GM12878 (cell line): ENCODE data around the gene SBNO1. TPM values are rescaled to one million over a fixed set of nuclear protein-coding genes. Genes with fewer than 3 reads are reported as not detected.

Source experiments
- ATAC-seq: fragments of 200-7000 bp; cut with Tn5 transposase; 3 replicates; pipeline ENCODE4 v1.9.1; 2020; ENCODE audit warnings: mild to moderate bottlenecking, moderate library complexity
- BruUV-seq: library from RNA; stranded (reverse); fragments of 400-500 nt; replicated peaks from 2 replicates; lab custom pipeline; 2021; lab: Mats Ljungman, UMichigan
- CTCF ChIA-PET: fragments of 300-600 bp; sonication (Branson Sonifier 250); formaldehyde crosslinking; extraction: SDS; loops from one replicate; lab custom pipeline; 2021; ENCODE audit warnings: inconsistent platforms; lab: Yijun Ruan, JAX
- POLR2A ChIA-PET: fragments of 350-600 bp; formaldehyde crosslinking; extraction: SDS; loops from one replicate; lab custom pipeline; 2021; ENCODE audit warnings: inconsistent platforms; lab: Charles Lee
- RAD21 ChIA-PET: fragments of 300-600 bp; sonication (Branson Sonifier 250); formaldehyde crosslinking; loops from one replicate; lab custom pipeline; 2023; ENCODE audit warnings: antibody characterized with exemption; ENCODE audit not compliant: unreplicated experiment; lab: Charles Lee
- SMC1A ChIA-PET: fragments of 300-600 bp; sonication (Branson Sonifier 250); formaldehyde crosslinking; loops from one replicate; lab custom pipeline; 2023; ENCODE audit not compliant: unreplicated experiment, uncharacterized antibody; lab: Charles Lee
- DNase-seq: peaks from one replicate; pipeline ENCODE4 v3.0.0-alpha.2; 2011; ENCODE audit warnings: low read depth, low spot score
- FAIRE-seq: peaks from 3 replicates; lab custom pipeline; 2011; peaks lifted over from hg19 to GRCh38; lab: Jason Lieb, UNC
- H2AFZ ChIP-seq: 2 replicates; pipeline ENCODE4 v1.6.0; 2011; ENCODE audit warnings: low read depth, low read length, control low read depth; ENCODE audit not compliant: control insufficient read depth
- H3K27ac ChIP-seq: 2 replicates; pipeline ENCODE4 v1.5.1; 2011; ENCODE audit warnings: control low read depth; ENCODE audit not compliant: control insufficient read depth, insufficient read depth
- H3K27me3 ChIP-seq, 2 experiments: replicated peaks in 1 of 2; 2 replicates each; pipeline versions ENCODE4 v1.6.0 to v1.6.1; 2011; ENCODE audit warnings: low read length in 1 of 2; ENCODE audit not compliant: control insufficient read depth in 2 of 2, insufficient read depth in 2 of 2
- H3K36me3 ChIP-seq, 2 experiments: 2 replicates each; pipeline ENCODE4 v1.5.1; 2011; ENCODE audit warnings: low read length in 1 of 2; ENCODE audit not compliant: control insufficient read depth in 2 of 2, insufficient read depth in 2 of 2
- H3K4me1 ChIP-seq: 2 replicates; pipeline ENCODE4 v1.6.1; 2011; ENCODE audit warnings: mild to moderate bottlenecking, low read length, moderate library complexity, mixed read lengths; ENCODE audit not compliant: control insufficient read depth, insufficient read depth
- H3K4me2 ChIP-seq: 2 replicates; pipeline ENCODE4 v1.6.0; 2011; ENCODE audit warnings: control low read depth; ENCODE audit not compliant: control insufficient read depth, insufficient read depth
- H3K4me3 ChIP-seq: fragments of 200-600 bp; sonication (generic); 2 replicates; pipeline ENCODE4 v1.5.1; 2016
- H3K79me2 ChIP-seq: 2 replicates; pipeline ENCODE4 v1.6.0; 2011; ENCODE audit warnings: low read length; ENCODE audit not compliant: control insufficient read depth, insufficient read depth
- H3K9ac ChIP-seq: 2 replicates; pipeline ENCODE4 v1.8.0; 2011; ENCODE audit warnings: low read length, control low read depth, mixed read lengths; ENCODE audit not compliant: control insufficient read depth, insufficient read depth
- H3K9me3 ChIP-seq: replicated peaks from 3 replicates; pipeline ENCODE4 v1.5.1; 2011; ENCODE audit warnings: mild to moderate bottlenecking, low read length; ENCODE audit not compliant: control insufficient read depth, insufficient read depth
- H4K20me1 ChIP-seq: 2 replicates; pipeline ENCODE4 v1.6.0; 2011; ENCODE audit not compliant: control insufficient read depth, insufficient read depth
- ATF7 ChIP-seq: fragments of 450-650 bp; IDR thresholded peaks from 2 replicates; pipeline ENCODE4 v1.6.1; 2016; ENCODE audit warnings: low read depth, mild to moderate bottlenecking
- BRCA1 ChIP-seq: IDR thresholded peaks from 2 replicates; pipeline ENCODE4 v1.6.1; 2011; ENCODE audit warnings: low read depth, low read length, improper control_type of control experiment
- CHD2 ChIP-seq: IDR thresholded peaks from 2 replicates; pipeline ENCODE4 v1.6.1; 2011; ENCODE audit warnings: low read depth, low read length, improper control_type of control experiment, borderline replicate concordance
- CHD4 ChIP-seq: fragments of 200-600 bp; sonication (generic); IDR thresholded peaks from 2 replicates; pipeline ENCODE4 v1.6.1; 2016; ENCODE audit warnings: mild to moderate bottlenecking
- FOXM1 ChIP-seq: IDR thresholded peaks from 2 replicates; pipeline ENCODE4 v1.6.1; 2012; ENCODE audit warnings: low read depth, mild to moderate bottlenecking, inconsistent platforms, low read length, moderate library complexity
- HDAC2 ChIP-seq: fragments of 200-600 bp; sonication (generic); IDR thresholded peaks from 2 replicates; pipeline ENCODE4 v1.6.1; 2017
- HSF1 ChIP-seq: fragments of 150-350 bp; IDR thresholded peaks from 2 replicates; pipeline ENCODE4 v1.6.1; 2014; ENCODE audit warnings: mild to moderate bottlenecking, low read depth, low read length
- KLF5 ChIP-seq: fragments of 450-650 bp; IDR thresholded peaks from 2 replicates; pipeline ENCODE4 v1.6.1; 2014; ENCODE audit warnings: mild to moderate bottlenecking; ENCODE audit not compliant: partially characterized antibody
- NR2C1 ChIP-seq: fragments of 450-650 bp; IDR thresholded peaks from 2 replicates; pipeline ENCODE4 v1.6.1; 2017; ENCODE audit warnings: antibody characterized with exemption, mild to moderate bottlenecking, moderate library complexity
- NRF1 ChIP-seq: conservative IDR thresholded peaks from 2 replicates; pipeline ENCODE4 v1.6.1; 2011; ENCODE audit warnings: mild to moderate bottlenecking, low read depth, low read length, improper control_type of control experiment
- RELB ChIP-seq: fragments of 450-650 bp; IDR thresholded peaks from 2 replicates; pipeline ENCODE4 v1.6.1; 2017; ENCODE audit warnings: low read depth, mild to moderate bottlenecking, moderate library complexity
- WGBS: methylation state at CpG from one replicate; pipeline ENCODE4 v1.1.6; 2016; ENCODE audit warnings: low lambda C conversion rate; ENCODE audit not compliant: insufficient replicate concordance, insufficient coverage; ENCODE audit errors: missing lambda C conversion rate; 5-methylcytosine and 5-hydroxymethylcytosine counted together
- in situ Hi-C: fragments of 300-500 bp; cut with MboI; formaldehyde crosslinking; loops from 9 replicates; pipeline ENCODE4 v1.14.3; 2018; ENCODE audit warnings: mixed read lengths
- intact Hi-C: fragments of 100-400 bp; cut with micrococcal nuclease; formaldehyde crosslinking; loops from one replicate; pipeline ENCODE4 v1.14.2; 2022; ENCODE audit not compliant: unreplicated experiment
- polyA plus RNA-seq, 11 experiments: library from polyadenylated mRNA; depleted of rRNA in 4 of 11; unstranded in 6 of 11; stranded (reverse) in 5 of 11; fragments of >200 nt; fragmentation: Nextera tagmentation in 4 of 11; fragmentation: Illumina TruSeq in 1 of 11; extraction: Ambion mirVana in 4 of 11; extraction: Trizol in 1 of 11; gene quantifications; 1 replicate in 1 of 11; 2 replicates in 10 of 11; pipeline versions ENCODE4 v1.2.1 to v1.2.3, GENCODE V29; 2011 to 2016; ENCODE audit warnings: inconsistent platforms in 2 of 11, missing spikeins in 2 of 11, low read depth in 1 of 11
- total RNA-seq, 4 experiments: library from RNA; depleted of rRNA in 3 of 4; stranded (reverse); fragments of >200 nt in 3 of 4; fragmentation: Illumina TruSeq in 1 of 4; extraction: Trizol in 1 of 4; gene quantifications; 2 replicates each; pipeline versions ENCODE4 v1.2.1 to v1.2.3, GENCODE V29; 2013 to 2021

The SBNO1 gene
- total and polyA plus RNA-seq, 10 of the 15 experiments (the other 5 are each of a cell fraction or from before 2014, with no cell fraction given) = 7.5 to 39.7 (median 20.9) TPM

- POLR2A ChIA-PET = interaction anchor here (0.9 kb wide), 1 partner anchor 11 kb away, joined by 3 read pairs; no protein-coding TSS in a partner anchor
- no peak for ATAC-seq
- H3K79me2 ChIP-seq = no peaks in the 10 kb centered on the region
- intact Hi-C loops = no loop called here
- TF ChIP-seq NRF1 (no peak), HDAC2 (no peak), NR2C1 (no peak), BRCA1 (no peak), KLF5 (no peak), CHD2 (no peak), FOXM1 (no peak), ATF7 (no peak), HSF1 (no peak), CHD4 (no peak), RELB (no peak)
- TF ChIP-seq, all 136 proteins: peak for 0
- BruUV-seq = no TSS peak
- Histone ChIP-seq H2AFZ (no peak overlapping the region), H3K36me3 (peaks cover 10 to 38% of the 10 kb centered on the region in 2 experiments; a peak in 3 of 4 replicates), H3K27ac (no peak overlapping the region), H4K20me1 (no peaks in the 10 kb centered on the region), H3K9ac (no peak overlapping the region), H3K9me3 (no peaks in the 10 kb centered on the region), H3K4me3 (no peak overlapping the region), H3K27me3 (no peaks in the 10 kb centered on the region), H3K4me2 (no peak overlapping the region), H3K4me1 (peaks cover under 1% of the 10 kb centered on the region)
- no peak for DNase-seq
- in situ Hi-C loops = no loop called here
- FAIRE-seq = peak; percentile 7
- ChIA-PET CTCF (interaction anchor here (0.7 kb wide), 1 partner anchor 805 kb away, joined by 4 read pairs; no protein-coding TSS in a partner anchor), RAD21 (no interaction called here), SMC1A (interaction anchor here (1.0 kb wide), 1 partner anchor 10 kb away, joined by 4 read pairs; no protein-coding TSS in a partner anchor)
- WGBS = 96% methylated on average over 1 of the region's 1 CpG
Measured at GRCh38 chr12:123329799-123330198, 34.8 kb downstream of the SBNO1 start.
